OCI-LY1 (cell line): ENCODE results near the gene POLA1.
"Not testable (repeated sequence)": the region's sequence is repeated elsewhere in the genome, so short reads cannot be mapped to it uniquely, and the experiment has no call there.

Experiments
- H2AFZ ChIP-seq: fragments of 200-600 bp; sonication (generic), shearing (Covaris generic); 2 replicates; pipeline ENCODE4 v1.6.0; 2014; ENCODE audit warnings: antibody characterized with exemption, mild to moderate bottlenecking, low read length
- H3F3A ChIP-seq: fragments of 200-600 bp; sonication (generic), shearing (Covaris generic); 2 replicates; pipeline ENCODE4 v1.6.0; 2014; ENCODE audit warnings: mild to moderate bottlenecking, antibody characterized with exemption, low read length, moderate library complexity; ENCODE audit not compliant: insufficient read depth
- H3K27ac ChIP-seq: fragments of 200-600 bp; sonication (generic); 2 replicates; pipeline ENCODE4 v1.5.1; 2014; ENCODE audit warnings: low read length, mixed run types, mild to moderate bottlenecking, low read depth; ENCODE audit not compliant: poor library complexity, severe bottlenecking
- H3K27me3 ChIP-seq: fragments of 200-600 bp; sonication (generic); 2 replicates; pipeline ENCODE4 v1.6.0; 2014; ENCODE audit warnings: antibody characterized with exemption, mild to moderate bottlenecking, low read length, moderate library complexity; ENCODE audit not compliant: insufficient read depth
- H3K36me3 ChIP-seq: fragments of 200-600 bp; sonication (generic); 2 replicates; pipeline ENCODE4 v1.6.1; 2014; ENCODE audit warnings: mild to moderate bottlenecking, antibody characterized with exemption, low read length, moderate library complexity, mixed read lengths; ENCODE audit not compliant: insufficient read depth
- H3K4me1 ChIP-seq: fragments of 200-600 bp; sonication (generic); 2 replicates; pipeline ENCODE4 v1.5.1; 2014; ENCODE audit warnings: mild to moderate bottlenecking, low read length, moderate library complexity; ENCODE audit not compliant: insufficient read depth, severe bottlenecking
- H3K4me2 ChIP-seq: fragments of 200-600 bp; sonication (generic), shearing (Covaris generic); 2 replicates; pipeline ENCODE4 v1.6.1; 2014; ENCODE audit warnings: low read length
- H3K4me3 ChIP-seq: fragments of 200-600 bp; sonication (generic); 2 replicates; pipeline ENCODE4 v1.5.1; 2014; ENCODE audit warnings: low read length, low read depth, mild to moderate bottlenecking, mixed read lengths; ENCODE audit not compliant: poor library complexity, severe bottlenecking
- H3K79me2 ChIP-seq: fragments of 200-600 bp; shearing (Covaris generic); 2 replicates; pipeline ENCODE4 v1.6.1; 2016; ENCODE audit warnings: mixed run types, low read length, mixed read lengths; ENCODE audit not compliant: insufficient read depth
- H3K9ac ChIP-seq: fragments of 200-600 bp; sonication (generic), shearing (Covaris generic); 2 replicates; pipeline ENCODE4 v1.6.1; 2014; ENCODE audit warnings: mild to moderate bottlenecking, low read length, mixed read lengths
- H3K9me2 ChIP-seq: fragments of 200-600 bp; sonication (generic), shearing (Covaris generic); 2 replicates; pipeline ENCODE4 v1.6.1; 2014; ENCODE audit warnings: low read depth, mild to moderate bottlenecking, low read length, mixed read lengths
- H3K9me3 ChIP-seq: fragments of 200-600 bp; shearing (Covaris generic); 2 replicates; pipeline ENCODE4 v1.6.1; 2014; ENCODE audit warnings: low read length, mixed read lengths
- H4K20me1 ChIP-seq: fragments of 200-600 bp; sonication (generic), shearing (Covaris generic); 2 replicates; pipeline ENCODE4 v1.6.0; 2016; ENCODE audit warnings: mild to moderate bottlenecking, low read length; ENCODE audit not compliant: insufficient read depth
- EZH2 ChIP-seq: fragments of 200-600 bp; sonication (generic), shearing (Covaris generic); IDR thresholded peaks from 2 replicates; pipeline ENCODE4 v1.8.0; 2017; ENCODE audit warnings: borderline replicate concordance, mixed run types, mild to moderate bottlenecking, antibody characterized with exemption, low read length, moderate library complexity, mixed read lengths
- TF ChIP-seq, protein P1 (sequence below): fragments of 200-600 bp; sonication (generic), shearing (Covaris generic); IDR thresholded peaks from 2 replicates; pipeline ENCODE4 v1.5.1; 2017; ENCODE audit warnings: mild to moderate bottlenecking, antibody characterized with exemption, low read length, moderate library complexity, mixed read lengths

Gene POLA1

DNA sequence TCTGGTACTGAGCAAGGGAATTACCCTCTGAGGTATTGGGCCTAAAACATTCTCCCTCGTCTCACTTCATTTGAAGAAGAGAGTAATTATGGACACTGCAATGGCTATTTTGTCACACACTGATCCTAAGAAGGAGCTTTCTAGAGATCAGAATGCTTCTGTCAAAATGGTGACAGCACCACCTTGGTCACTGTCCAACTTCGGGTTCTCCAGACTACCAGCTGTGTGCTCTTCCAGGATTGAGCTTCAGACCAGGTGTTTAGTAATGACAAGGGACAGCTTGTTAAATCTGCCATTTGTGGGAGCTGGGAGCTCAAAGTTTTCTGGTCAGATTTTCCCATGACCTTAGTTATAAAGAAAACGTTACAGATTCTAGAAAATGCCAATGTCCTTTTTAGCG, 105.4 kb downstream of the POLA1 start:
- H3K4me3 ChIP-seq, result no peak overlapping the region
- TF ChIP-seq, protein P1, sequence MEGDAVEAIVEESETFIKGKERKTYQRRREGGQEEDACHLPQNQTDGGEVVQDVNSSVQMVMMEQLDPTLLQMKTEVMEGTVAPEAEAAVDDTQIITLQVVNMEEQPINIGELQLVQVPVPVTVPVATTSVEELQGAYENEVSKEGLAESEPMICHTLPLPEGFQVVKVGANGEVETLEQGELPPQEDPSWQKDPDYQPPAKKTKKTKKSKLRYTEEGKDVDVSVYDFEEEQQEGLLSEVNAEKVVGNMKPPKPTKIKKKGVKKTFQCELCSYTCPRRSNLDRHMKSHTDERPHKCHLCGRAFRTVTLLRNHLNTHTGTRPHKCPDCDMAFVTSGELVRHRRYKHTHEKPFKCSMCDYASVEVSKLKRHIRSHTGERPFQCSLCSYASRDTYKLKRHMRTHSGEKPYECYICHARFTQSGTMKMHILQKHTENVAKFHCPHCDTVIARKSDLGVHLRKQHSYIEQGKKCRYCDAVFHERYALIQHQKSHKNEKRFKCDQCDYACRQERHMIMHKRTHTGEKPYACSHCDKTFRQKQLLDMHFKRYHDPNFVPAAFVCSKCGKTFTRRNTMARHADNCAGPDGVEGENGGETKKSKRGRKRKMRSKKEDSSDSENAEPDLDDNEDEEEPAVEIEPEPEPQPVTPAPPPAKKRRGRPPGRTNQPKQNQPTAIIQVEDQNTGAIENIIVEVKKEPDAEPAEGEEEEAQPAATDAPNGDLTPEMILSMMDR, result no peak
- TF ChIP-seq EZH2, result no peak
- no peak overlapping the region for H3K4me2 ChIP-seq
- H3K27ac ChIP-seq, result no peak overlapping the region
- H3K9ac ChIP-seq, result no peak overlapping the region
- no peaks in the 10 kb centered on the region for H3K4me1 ChIP-seq
- no peaks in the 10 kb centered on the region for H4K20me1 ChIP-seq
- H3K79me2 ChIP-seq, result no peaks in the 10 kb centered on the region
- H3K36me3 ChIP-seq, result peaks cover 20% of the 10 kb centered on the region
- H3K27me3 ChIP-seq, result no peaks in the 10 kb centered on the region
- no peaks in the 10 kb centered on the region for H3F3A ChIP-seq
- H2AFZ ChIP-seq, result no peak overlapping the region
- no peaks in the 10 kb centered on the region for H3K9me2 ChIP-seq
- no peaks in the 10 kb centered on the region for H3K9me3 ChIP-seq

DNA sequence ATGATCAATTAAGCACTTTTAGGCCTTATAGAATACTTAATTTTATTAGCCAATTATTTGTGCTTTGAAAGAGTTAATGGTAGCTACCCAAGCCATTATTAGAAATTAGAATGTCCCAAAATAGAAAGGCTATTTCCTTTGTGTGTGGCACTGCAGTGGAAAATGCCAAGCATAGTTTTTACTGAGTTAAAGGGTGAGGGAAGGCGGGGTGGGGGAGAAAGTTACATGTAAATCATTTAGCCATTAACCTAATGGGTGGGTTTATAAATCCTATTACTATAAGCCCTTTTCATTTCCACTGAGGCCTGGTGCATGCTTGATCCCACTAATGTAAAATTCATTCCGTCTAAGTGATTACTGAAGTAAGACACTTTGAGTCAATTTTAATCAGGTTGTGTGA, 105.8 kb downstream of the POLA1 start:
- Histone ChIP-seq H3F3A (no peaks in the 10 kb centered on the region), H3K9me3 (no peaks in the 10 kb centered on the region), H3K27me3 (no peaks in the 10 kb centered on the region), H3K4me3 (no peak overlapping the region), H3K9ac (no peak overlapping the region), H3K4me1 (no peaks in the 10 kb centered on the region), H3K79me2 (no peaks in the 10 kb centered on the region), H3K4me2 (no peak overlapping the region), H3K27ac (no peak overlapping the region), H3K9me2 (no peaks in the 10 kb centered on the region), H4K20me1 (no peaks in the 10 kb centered on the region), H2AFZ (no peak overlapping the region), H3K36me3 (peaks cover 16% of the 10 kb centered on the region)
- TF ChIP-seq EZH2, result no peak
- TF ChIP-seq, protein P1, result no peak

DNA sequence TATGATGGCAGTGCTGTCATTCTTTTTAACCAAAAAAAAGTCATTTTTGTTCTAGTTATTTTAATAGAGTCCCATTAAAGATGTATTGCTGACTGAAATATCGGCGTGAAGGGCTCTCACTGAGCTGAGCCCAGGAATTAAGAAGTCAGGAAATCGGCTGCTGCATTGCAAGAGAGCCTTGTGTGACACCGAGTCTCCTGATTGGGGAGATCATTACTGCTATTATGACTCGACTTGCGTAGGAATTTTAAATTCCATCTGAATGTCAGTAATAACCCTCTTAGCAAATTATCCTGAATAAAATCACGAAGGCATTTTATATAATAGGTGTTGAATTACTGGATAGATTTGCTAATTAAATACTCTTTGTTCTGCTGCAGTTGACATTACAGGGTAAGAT, 111.5 kb downstream of the POLA1 start:
- Histone ChIP-seq H3F3A (no peaks in the 10 kb centered on the region), H3K9ac (no peak overlapping the region), H3K36me3 (peaks cover 17% of the 10 kb centered on the region), H2AFZ (no peak overlapping the region), H3K79me2 (no peaks in the 10 kb centered on the region), H3K9me2 (no peaks in the 10 kb centered on the region), H3K4me2 (no peak overlapping the region), H3K4me3 (no peak overlapping the region), H3K27ac (no peak overlapping the region), H3K9me3 (no peaks in the 10 kb centered on the region), H3K4me1 (no peaks in the 10 kb centered on the region), H4K20me1 (no peaks in the 10 kb centered on the region), H3K27me3 (no peaks in the 10 kb centered on the region)
- TF ChIP-seq, protein P1, result no peak
- TF ChIP-seq EZH2, result no peak

DNA sequence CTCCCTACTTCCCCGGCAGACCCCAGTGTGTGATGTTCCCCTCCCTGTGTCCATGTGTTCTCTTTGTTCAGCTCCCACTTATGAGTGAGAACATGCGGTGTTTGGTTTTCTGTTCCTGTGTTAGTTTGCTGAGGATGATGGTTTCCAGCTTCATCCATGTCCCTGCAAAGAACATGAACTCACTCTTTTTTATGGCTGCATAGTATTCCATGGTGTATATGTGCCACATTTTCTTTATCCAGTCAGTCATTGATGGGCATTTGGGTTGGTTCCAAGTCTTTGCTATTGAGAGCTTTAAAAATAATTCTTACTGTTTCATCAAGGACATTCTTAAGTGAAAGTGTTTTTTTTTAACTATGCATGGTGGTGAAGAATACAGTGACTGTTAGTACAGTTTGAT, 126.1 kb downstream of the POLA1 start:
- H4K20me1 ChIP-seq, H3K4me3 ChIP-seq, H3K27me3 ChIP-seq, H3K79me2 ChIP-seq, H3F3A ChIP-seq, H3K27ac ChIP-seq, H3K9me3 ChIP-seq, H3K9me2 ChIP-seq, H3K4me2 ChIP-seq, H3K9ac ChIP-seq, H2AFZ ChIP-seq, H3K4me1 ChIP-seq: not testable (repeated sequence)
- H3K36me3 ChIP-seq, result peaks cover 77% of the 10 kb centered on the region
